ENCODE measurements around the gene IL6R. TPM values are rescaled to one million over a fixed set of nuclear protein-coding genes. Genes with fewer than 3 reads are reported as not detected.
"Not testable (repeated sequence)": the region's sequence is repeated elsewhere in the genome, so short reads cannot be mapped to it uniquely, and the experiment has no call there.

IL6R gene
- total RNA-seq (2014; rRNA removed; shearing (Covaris generic)): 6.6 and 7.3 TPM in 2 replicates

DNA sequence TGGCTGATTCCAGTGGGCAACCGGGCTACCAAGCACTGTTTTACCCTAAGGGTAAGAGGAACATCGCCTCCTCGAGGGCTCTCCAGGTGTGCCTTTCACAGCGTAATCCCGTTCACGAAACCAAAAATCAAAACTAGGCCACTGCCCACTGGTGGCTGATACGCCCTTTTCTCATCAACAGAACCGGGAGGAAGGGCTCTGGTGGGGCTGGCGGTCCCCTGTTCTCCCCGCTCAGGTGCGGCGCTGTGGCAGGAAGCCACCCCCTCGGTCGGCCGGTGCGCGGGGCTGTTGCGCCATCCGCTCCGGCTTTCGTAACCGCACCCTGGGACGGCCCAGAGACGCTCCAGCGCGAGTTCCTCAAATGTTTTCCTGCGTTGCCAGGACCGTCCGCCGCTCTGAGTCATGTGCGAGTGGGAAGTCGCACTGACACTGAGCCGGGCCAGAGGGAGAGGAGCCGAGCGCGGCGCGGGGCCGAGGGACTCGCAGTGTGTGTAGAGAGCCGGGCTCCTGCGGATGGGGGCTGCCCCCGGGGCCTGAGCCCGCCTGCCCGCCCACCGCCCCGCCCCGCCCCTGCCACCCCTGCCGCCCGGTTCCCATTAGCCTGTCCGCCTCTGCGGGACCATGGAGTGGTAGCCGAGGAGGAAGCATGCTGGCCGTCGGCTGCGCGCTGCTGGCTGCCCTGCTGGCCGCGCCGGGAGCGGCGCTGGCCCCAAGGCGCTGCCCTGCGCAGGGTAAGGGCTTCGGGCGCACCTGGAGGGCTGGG is at the start of gene IL6R:
IL6R (plus strand) TSS at position 360 of the 763 bp plus-strand sequence; CDS start at position 647, 287 bp downstream.
- DNase-seq (ENCODE audit: low spot score): peak; percentile 86

GRCh38 chr1:154358519-154358918 is 46.6 kb upstream of the IL6R start:
- DNase-seq (ENCODE audit: low spot score): no peak

DNA sequence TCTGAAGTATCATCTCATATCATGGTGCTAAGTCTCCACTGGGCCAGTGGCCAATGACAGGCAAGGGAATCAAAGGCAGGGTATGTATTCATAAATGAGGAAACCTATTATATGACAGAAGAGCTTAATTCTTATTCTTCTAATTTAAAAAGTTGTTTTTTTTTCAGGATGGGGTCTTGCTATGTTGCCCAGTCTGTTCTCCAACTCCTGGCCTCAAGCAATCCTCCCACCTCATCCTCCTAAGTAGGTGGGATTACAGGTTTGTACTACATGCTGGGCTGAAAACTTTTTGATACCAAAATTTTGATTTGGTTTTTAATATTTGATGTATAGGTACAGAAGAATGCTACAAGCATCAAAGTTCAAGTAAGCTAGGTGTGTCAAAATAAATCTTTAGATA is 44.9 kb upstream of the IL6R start:
- no peak for DNase-seq (ENCODE audit: low spot score)

GRCh38 chr1:154360881-154361280 is 44.3 kb upstream of the IL6R start:
- DNase-seq (ENCODE audit: low spot score): not testable (repeated sequence)

DNA sequence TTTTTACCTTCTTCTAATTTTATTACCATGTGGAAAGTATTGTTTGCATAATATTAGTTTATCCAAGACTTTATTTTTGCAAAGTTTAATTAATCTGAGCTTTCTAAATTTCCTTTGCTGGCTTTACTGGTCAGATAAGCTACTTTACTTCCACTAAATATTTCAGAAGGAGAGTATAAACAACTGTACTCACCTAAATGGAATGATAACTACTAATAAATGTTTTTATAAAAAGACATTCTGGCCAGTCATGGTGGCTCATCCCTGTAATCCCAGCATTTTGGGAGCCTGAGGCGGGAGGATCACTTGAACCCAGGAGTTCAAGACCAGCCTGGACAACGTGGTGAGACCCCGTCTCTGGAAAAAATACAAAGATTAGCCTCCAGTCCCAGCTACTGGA is 43.8 kb upstream of the IL6R start:
- no peak for DNase-seq (ENCODE audit: low spot score)

- DNase-seq (ENCODE audit: low spot score): no peak
These were observed 33.7 kb upstream of the IL6R start for GRCh38 chr1:154371436-154371835.

- not testable (repeated sequence) for DNase-seq (ENCODE audit: low spot score)
These were observed 31.3 kb upstream of the IL6R start for GRCh38 chr1:154373777-154374357.

GRCh38 chr1:154379301-154379700 is 25.8 kb upstream of the IL6R start:
- no peak for DNase-seq (ENCODE audit: low spot score)

- DNase-seq (ENCODE audit: low spot score): no peak
These were observed 20.3 kb upstream of the IL6R start for GRCh38 chr1:154384650-154385489.

DNA sequence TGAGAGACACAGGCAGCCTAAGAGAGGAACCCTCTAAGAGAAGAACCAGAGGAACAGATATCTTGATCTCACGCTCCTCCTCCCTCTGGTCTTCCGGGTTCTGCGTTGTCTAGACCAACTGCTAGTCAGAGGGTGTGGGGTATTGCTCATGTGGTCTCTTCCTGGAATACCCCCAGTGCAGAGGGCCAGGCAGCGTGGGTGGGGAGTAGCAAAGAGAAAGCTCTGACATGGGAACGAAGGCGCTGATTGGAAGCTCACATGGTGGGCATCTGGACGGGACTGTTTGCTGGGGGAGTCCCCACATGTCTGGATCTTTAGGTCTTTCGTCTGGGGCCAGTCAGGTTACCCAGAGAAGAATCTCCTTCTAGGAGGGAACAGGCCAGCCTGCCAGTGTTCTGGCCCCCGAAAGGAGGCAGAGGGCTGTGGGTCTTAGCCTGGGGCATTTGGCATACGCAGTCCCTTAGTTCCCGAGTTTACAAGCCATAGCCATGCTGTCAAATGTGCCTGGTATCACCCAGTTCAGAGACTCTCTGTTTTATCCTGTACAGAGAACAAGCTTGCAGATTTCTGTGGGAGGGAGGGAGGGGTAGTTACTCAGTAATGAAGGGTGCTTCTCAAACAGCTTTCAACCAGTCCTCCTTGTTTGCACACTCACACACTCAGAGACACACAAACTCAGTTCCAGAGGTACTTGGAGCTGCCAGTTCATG is 18.3 kb upstream of the IL6R start:
- no peak for DNase-seq (ENCODE audit: low spot score)

GRCh38 chr1:154391086-154391770 is 13.9 kb upstream of the IL6R start:
- no peak for DNase-seq (ENCODE audit: low spot score)

GRCh38 chr1:154398141-154398540 is 7.0 kb upstream of the IL6R start:
- DNase-seq (ENCODE audit: low spot score): no peak

DNA sequence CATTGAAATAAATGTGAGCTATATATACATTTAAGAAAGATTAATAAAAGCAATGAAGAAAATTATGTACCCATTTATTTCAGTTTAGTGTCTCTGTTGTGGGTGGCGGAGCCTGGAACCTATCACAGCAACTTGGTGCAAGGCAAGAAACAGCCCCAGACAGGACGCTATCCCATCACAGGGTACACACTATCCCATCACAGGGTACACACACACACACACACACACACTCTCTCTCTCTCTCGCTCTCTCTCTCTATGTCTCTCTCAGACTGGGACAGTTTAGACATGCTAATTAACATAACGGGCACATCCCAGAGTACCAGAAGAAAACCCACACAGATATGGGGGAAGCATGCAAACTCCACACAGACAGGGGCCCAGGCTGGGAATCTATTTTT is 6.5 kb upstream of the IL6R start:
- DNase-seq (ENCODE audit: low spot score): no peak

- DNase-seq (ENCODE audit: low spot score): no peak
These were observed 4.8 kb upstream of the IL6R start for GRCh38 chr1:154400381-154400801.

DNA sequence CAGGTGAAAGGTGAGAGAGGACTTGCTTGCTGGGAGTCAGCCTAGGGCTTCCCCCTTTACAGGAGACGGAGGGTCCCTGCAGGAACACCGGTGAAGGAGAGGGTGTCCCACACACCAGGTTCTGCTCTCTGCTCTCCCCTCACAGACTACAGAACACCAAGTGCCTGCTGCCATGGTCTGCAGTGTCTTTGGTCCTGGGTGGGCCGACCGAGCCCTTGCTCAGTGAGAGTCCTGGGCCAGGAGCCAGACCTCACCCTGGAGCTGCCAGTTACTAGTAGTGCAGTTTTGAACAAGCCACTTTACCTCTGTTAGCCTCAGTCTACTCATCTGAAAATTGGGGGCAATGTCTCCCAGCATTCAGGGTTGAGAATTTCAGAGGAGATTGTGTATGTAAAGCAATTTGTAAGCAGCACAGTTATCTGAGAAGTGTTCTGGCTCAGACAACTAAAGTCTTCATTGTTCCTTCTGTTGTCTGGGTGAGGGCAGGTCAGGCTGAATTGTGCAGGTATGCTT is 2.7 kb upstream of the IL6R start:
- DNase-seq (ENCODE audit: low spot score): no peak

DNA sequence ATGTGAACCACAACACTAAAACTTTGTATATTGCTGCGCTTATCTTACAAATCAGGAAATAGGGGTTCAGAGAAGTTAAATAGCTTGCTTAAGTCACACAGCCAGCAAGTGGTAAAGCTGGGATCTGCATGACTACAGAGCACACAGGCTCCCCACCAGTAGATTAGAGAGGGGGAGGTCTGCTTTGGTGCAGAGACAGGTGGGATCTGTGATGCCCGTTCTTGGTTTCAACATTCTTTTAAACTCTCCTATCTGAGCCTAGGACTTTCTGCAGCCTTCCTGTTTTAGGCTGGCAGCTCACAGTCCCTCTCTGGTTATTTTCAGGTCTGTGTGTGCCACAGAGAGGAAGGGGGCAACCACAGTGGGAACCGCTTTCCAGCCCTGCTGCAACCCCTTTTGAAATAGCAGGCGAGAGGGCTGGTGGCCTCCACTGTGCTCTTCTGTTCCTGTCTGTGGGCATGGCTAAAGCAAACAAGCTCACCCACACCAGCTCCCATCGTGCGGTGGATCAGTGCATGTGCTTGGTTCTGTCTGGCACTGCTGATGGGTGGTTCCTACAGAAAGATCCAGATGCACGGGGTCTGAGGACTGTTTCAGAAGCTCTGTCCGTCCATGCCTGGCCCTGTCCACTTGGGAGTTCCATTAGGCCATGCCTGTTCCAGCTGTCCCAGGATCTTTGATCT is 1.7 kb upstream of the IL6R start:
- DNase-seq (ENCODE audit: low spot score): no peak

- DNase-seq (ENCODE audit: low spot score): no peak
These were observed 1.2 kb upstream of the IL6R start for GRCh38 chr1:154403983-154404382.

DNA sequence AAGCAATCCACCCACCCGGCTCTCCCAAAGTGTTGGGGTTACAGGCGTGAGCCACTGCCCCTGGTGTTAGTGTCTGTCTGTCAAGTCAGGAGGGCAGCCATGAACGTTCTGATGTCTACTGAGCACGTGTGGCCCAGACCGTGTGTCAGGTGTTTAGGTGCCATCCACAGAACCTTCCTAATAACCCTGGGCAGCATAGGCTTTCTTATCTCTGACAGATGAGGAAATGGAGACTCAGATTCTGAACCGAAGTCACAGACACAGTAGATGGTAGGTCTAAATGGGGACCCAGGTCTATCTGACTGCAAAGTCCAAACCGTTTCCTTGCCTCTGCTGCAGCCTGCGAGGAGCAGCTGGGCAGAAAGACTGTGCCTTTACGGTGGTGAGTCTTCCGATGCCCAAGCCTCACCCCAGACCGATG is 622 bp upstream of the IL6R start:
- no peak for DNase-seq (ENCODE audit: low spot score)

DNA sequence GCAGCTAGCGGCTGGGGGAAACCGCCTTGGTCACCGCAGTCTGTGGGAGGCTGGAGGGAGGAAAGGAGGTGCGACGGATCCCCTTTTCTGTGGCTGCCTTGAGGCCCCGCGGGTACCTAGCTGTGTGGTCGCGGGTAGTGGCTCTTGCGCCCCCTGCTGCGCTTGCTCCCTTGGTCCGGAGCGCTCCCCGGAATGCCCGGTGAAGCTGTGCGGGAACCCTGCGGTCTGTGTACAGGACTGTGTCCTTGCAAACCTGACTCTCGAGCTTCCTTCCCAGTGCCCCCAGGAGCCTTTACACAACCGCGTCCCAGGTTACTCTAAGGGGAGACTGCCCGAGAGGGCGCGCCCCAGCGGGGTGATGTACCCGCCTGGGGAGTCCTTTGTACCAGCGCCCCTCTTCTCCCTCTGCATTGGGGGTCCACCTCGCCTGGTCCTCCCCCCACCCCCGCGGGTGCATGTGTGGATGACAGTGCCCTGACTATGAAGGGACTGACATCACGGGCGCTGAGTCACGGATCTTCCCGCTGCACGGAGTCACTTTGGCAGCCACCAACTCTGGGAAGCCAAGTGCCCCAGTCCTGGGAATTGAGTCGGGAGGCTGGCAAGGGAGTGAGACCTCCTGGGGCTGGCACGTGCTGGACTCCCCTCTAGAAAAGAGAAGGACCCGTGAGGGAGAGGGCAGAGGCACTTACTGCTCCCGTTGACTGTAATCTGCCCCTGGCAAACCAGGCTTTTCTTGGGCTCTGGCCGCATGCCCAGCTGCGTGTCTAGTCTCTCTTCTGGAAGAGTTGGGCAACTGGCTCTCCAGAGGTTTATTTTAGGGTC is 816 bp downstream of the IL6R start:
- DNase-seq (ENCODE audit: low spot score): peak; percentile 58

GRCh38 chr1:154406572-154406879 is 1.4 kb downstream of the IL6R start:
- no peak for DNase-seq (ENCODE audit: low spot score)

Data from H4 (cell line).